NCI-H187 (cell line): ENCODE data around the gene HOXC6.
A peak's percentile ranks its signal among the peaks of the same experiment; 100 is the strongest.

Source experiments
- DNase-seq, 2 experiments: peaks; one replicate each; lab custom pipeline; 2025; lab: John Stamatoyannopoulos, UW

The HOXC6 gene

GRCh38 chr12:54015018-54015931, 13.0 kb upstream of the HOXC6 start:
- no peak for DNase-seq

DNA sequence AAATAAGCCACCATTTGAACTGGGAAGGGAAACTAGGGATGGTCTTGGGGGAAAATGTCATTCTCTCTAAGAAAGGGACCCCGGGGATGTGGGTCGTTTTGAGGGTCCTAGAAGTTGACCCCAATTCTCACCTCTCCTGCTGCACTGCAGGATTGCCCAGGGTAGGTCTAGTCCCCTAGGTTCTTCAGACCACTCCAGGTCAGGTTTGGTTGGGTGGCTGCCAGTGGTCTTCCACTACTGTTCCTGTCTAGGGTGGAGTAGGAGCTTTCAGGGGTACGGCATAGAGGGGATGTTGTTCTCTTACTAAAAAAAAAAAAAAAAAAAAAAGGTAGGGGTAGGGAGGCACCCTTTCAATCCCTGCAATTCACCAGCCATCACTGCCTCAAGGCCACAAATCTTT, 12.2 kb upstream of the HOXC6 start:
- no peak for DNase-seq

DNA sequence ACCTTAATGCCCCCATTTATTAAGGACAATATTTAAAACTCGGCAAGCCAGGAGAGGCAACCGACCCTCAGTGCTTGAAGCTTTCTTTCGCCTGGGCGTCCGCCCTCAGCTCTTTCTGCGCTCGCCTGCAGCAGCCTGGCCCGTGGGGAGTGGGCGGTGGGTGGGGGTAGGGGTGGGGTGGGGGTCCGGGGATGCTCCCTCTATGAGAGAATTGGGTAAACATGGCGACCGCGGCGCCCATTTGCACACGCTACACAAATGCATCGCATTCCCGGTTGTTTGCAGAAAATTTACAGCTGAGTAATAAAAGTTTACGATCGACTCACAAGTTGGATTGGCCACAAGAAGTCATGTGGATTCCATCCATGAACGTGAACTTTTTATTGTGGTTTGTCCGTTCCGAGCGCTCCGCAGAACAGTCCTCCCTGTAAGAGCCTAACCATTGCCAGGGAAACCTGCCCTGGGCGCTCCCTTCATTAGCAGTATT, 11.7 kb upstream of the HOXC6 start:
- no peak for DNase-seq

- DNase-seq, result peak; percentile 74 to 98
Observed at GRCh38 chr12:54017027-54017788, 11.0 kb upstream of the HOXC6 start.

- DNase-seq, result peak; percentile 97 to 98
Observed at GRCh38 chr12:54017878-54018467, 10.3 kb upstream of the HOXC6 start.

DNA sequence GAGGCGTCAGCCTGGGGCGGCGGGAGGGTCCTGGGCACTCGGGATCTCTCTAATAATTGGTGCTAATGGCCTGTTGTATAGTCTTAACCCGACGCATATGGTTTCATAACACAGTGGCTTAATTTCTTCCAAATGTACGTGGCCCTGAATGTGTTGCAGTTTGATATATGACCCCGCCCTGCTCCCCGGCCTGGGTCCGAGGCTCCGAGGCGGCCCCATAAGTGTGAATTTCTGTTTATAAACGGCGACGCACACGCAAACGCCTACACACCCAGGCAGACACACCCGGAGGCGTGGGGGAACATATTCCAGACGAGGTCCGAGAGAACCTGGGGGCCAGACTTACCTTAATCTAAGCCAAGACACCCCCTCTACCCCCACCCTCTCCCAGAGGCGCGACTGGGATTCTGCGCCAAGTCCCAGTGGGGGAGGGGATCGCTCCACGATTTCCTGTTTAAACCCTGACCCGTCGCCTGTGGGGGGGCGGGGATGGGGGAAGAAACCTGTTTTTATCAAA, 9.7 kb upstream of the HOXC6 start:
- no peak for DNase-seq

DNA sequence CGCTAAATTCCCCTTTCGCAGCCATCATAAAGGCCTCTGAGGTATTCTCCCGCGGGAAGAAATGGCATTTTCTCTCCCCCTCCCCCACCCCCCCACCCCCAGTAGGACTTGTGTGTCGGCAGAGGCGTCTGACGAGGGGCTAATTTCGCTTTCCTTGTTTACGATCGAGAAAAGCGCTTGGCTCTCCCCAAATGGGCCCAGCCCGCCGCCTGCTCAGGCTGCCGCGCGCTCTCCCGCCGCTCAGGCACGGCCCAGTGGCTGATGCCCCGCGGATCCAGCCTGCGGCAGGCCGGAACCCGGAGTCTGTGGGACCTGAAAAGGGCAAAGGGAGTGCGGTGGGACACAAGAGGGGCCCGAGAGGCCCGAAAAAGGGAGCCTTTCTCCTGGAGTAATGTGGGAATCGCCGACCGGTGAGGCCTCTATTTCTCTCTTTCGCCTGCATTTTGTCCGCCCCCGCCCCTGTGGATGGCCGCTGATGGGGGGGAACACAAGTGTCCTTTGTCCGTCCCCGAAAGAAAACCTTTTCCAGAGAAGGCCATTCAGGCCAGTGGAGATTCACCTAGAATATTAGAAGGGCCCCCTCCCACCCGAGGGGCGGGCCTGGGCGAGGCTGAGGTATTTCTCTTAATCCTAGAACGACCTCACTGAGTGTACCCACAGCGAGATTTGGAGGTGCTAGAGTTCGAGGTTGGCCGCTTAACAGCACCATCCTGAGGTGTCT, 9.0 kb upstream of the HOXC6 start:
- DNase-seq, result no peak

DNA sequence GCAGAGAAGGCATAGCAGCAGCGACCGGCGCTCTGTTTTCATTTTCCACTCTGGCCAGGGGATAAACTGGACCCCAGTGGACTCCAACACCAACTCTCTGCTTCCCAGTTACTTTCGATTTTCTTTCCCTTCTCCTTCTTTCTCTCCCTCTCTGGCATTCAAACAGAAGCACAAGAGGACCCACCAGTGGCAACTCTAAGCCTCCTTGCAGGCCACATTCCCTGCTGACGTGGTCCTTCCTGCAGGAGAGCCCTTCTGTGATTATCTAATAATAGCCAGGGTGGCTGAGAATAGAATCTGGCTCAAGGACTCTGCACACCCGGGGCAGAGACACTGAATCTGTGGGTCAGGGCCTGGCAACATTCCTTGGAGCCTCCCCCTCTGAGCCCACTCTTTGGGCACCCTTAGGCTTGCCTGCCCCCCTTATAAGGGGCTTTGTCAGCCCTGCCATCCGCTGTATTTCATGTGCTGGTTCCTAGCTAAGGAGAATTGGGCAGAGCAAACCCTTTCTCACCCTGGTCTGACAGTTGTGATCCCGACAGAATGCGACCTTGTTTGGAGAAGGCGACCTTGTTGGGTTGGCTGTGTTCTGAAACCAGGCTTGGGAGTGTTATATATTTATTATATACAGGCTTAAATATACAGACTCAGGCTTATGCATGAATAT, 8.2 kb upstream of the HOXC6 start:
- no peak for DNase-seq

GRCh38 chr12:54020591-54021405, 7.4 kb upstream of the HOXC6 start:
- DNase-seq, result no peak

DNA sequence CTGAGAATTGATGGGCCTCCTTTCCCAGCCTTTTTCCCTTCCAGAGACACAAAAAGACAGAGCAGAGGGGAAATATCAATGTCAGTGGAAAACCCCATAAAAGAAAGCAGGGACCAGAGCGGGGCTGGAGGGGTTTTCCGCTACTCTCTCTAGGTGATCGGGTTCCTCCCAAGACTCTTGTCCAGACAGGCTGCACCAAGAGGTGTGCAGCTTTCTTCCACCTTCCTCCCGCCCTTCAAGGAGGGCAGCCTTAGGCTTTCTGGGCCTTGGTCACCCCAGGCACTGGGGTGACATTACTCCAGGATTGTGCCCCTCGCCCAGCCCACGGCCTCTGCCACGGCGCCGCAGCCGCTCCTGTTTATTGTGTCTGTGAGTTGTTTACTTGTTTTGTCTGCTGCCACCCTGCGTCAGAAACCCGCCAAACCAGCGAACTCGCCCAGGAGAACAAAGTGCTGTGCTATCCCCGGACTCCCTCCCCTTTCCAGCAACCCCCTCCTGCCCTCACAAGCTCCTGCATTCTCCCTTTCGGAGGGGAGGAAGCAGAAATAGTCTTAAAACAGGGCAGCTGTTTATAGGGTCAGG, 6.7 kb upstream of the HOXC6 start:
- no peak for DNase-seq

DNA sequence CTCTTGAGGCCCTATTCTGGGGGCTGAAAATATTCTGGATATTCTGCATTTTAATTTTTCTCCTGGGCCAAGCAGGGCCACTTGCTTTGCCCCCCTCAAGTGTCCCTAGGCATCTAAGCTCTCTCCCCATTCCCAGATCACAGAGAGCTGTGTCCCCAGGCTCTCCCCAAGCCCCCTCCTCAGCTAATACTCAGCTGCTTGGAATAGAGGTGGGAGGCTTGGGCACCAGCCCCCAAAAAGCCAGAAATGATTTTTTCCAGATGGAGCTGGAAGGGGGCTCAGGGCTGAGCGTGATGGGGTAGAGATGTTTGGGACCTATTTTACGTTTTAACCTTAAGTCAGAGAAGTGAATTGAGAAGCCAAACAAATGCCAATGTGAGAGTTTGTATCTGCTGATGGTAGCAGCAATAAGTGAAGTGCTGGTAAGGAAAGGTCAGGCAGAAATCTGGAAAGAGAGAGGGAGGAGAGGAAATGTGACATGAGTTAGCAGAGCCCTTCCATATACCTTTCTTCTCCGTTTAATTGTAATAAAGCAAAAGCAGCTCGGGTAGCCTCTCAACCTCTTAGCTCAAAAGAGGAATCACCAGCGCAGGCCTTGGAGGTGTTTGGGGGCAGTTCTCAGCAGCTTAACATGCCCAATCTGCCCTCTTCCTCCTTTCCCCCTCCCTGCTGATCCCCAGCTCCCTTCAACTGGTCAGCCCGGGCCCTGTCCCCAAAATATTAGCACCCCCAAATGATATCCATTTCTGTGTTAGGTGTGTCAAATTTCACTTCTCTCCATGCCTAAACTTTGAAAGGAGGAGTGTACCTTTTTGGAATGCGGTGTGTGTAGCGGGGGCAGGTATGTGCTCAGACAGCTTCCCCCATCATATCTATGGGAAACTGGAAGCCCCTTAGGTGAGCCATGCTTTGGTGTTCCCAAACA, 5.0 kb upstream of the HOXC6 start:
- DNase-seq, result no peak

DNA sequence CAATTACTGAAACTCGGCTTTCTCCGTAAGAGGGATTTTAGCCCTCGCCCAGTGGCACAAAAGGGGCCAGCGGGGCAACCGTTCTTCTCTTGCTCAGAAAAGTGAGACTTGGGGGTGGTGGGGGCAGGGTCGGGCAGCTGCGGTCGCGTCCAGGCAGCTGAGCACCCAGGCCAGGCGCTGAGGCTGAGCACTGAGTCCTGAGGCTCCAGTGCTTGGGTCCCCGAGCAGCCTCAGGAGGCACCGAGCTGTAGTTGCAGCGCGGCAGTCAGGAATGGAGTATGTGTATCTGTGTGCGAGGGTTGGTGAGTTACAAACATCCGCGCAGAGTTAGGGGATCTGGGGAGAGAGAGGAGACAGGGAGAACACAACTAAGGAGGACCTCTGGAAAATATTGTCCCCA, 4.1 kb upstream of the HOXC6 start:
- no peak for DNase-seq

GRCh38 chr12:54024581-54025305, 3.5 kb upstream of the HOXC6 start:
- no peak for DNase-seq

- no peak for DNase-seq
Observed at GRCh38 chr12:54025499-54026405, 2.5 kb upstream of the HOXC6 start.

GRCh38 chr12:54026640-54027441, 1.4 kb upstream of the HOXC6 start:
- no peak for DNase-seq

DNA sequence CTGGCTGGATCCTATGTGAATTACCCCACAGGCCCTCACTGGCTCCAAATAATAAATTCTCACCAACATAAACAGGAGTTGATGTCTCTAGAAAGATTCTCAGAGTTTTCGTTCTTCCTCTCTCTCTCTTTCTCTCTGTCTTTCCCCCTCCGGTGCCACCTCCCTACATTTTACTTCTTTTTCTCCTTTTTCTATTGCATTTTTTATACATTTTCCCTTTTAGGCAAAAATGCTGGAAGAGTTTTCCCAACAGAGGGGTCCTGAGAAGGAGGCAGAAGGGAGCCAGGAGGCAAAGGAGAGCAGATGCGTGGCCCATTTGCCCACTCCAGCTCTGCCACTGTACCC, 826 bp upstream of the HOXC6 start:
- no peak for DNase-seq
